HG03095 (cell line): ENCODE measurements around the gene CCL28.
"Not testable (repeated sequence)": the region's sequence is repeated elsewhere in the genome, so short reads cannot be mapped to it uniquely, and the experiment has no call there.

ENCODE experiments used
- ATAC-seq: cut with Tn5 transposase; IDR thresholded peaks from one replicate; pipeline ENCODE4 v1.9.1; 2021; ENCODE audit warnings: moderate library complexity; ENCODE audit not compliant: unreplicated experiment

CCL28 gene

GRCh38 chr5:43412156-43412555, at the start of gene CCL28:
Gene CCL28 (minus strand): TSS chr5:43412391. CDS start chr5:43412316, 75 bp downstream.
- ATAC-seq = no peak

- no peak for ATAC-seq
Observed at GRCh38 chr5:43461066-43461465, 48.9 kb upstream of the CCL28 start.

GRCh38 chr5:43456556-43456955, 44.4 kb upstream of the CCL28 start:
- ATAC-seq = no peak

- not testable (repeated sequence) for ATAC-seq
Observed at GRCh38 chr5:43441575-43441974, 29.4 kb upstream of the CCL28 start.

- ATAC-seq = no peak
Observed at GRCh38 chr5:43437062-43437660, 25.0 kb upstream of the CCL28 start.

- no peak for ATAC-seq
Observed at GRCh38 chr5:43433382-43433781, 21.2 kb upstream of the CCL28 start.

GRCh38 chr5:43432486-43433375, 20.5 kb upstream of the CCL28 start:
- ATAC-seq = no peak

GRCh38 chr5:43429706-43430105, 17.5 kb upstream of the CCL28 start:
- no peak for ATAC-seq

- ATAC-seq = no peak
Observed at GRCh38 chr5:43429016-43429415, 16.8 kb upstream of the CCL28 start.

GRCh38 chr5:43427306-43427705, 15.1 kb upstream of the CCL28 start:
- no peak for ATAC-seq

- ATAC-seq = no peak
Observed at GRCh38 chr5:43425983-43426382, 13.8 kb upstream of the CCL28 start.

- ATAC-seq = not testable (repeated sequence)
Observed at GRCh38 chr5:43423086-43423485, 10.9 kb upstream of the CCL28 start.

GRCh38 chr5:43422143-43422542, 10.0 kb upstream of the CCL28 start:
- ATAC-seq = no peak

GRCh38 chr5:43421450-43422133, 9.4 kb upstream of the CCL28 start:
- ATAC-seq = no peak

- no peak for ATAC-seq
Observed at GRCh38 chr5:43420241-43420640, 8.1 kb upstream of the CCL28 start.

- ATAC-seq = no peak
Observed at GRCh38 chr5:43418561-43418960, 6.4 kb upstream of the CCL28 start.

GRCh38 chr5:43416803-43417394, 4.7 kb upstream of the CCL28 start:
- ATAC-seq = no peak

- no peak for ATAC-seq
Observed at GRCh38 chr5:43415935-43416802, 4.0 kb upstream of the CCL28 start.

GRCh38 chr5:43413966-43414365, 1.8 kb upstream of the CCL28 start:
- no peak for ATAC-seq

- ATAC-seq = no peak
Observed at GRCh38 chr5:43412644-43413043, 453 bp upstream of the CCL28 start.
